Caki2 (cell line): ENCODE measurements around the gene DIABLO. TPM values are rescaled to one million over a fixed set of nuclear protein-coding genes. Genes with fewer than 3 reads are reported as not detected.
"Not testable (repeated sequence)": the region's sequence is repeated elsewhere in the genome, so short reads cannot be mapped to it uniquely, and the experiment has no call there.

Experiments
- DNase-seq: peaks from one replicate; pipeline ENCODE4 v3.0.0-alpha.2; 2015; ENCODE audit warnings: low read depth
- in situ Hi-C: cut with HindIII; loops from 2 replicates; pipeline ENCODE4 v1.10.0; 2016; ENCODE audit warnings: low sequenced_read_pairs, low pct_unique_long_range_greater_than_20kb, mixed read lengths
- total RNA-seq: library from RNA; depleted of rRNA; stranded (reverse); fragments of >200 nt; shearing (Covaris generic); gene quantifications from 2 replicates; pipeline ENCODE4 v1.2.3, GENCODE V29; 2014; ENCODE audit warnings: low replicate concordance

Gene DIABLO
- total RNA-seq, 1 experiment from 2014 or later = 116 TPM

DNA sequence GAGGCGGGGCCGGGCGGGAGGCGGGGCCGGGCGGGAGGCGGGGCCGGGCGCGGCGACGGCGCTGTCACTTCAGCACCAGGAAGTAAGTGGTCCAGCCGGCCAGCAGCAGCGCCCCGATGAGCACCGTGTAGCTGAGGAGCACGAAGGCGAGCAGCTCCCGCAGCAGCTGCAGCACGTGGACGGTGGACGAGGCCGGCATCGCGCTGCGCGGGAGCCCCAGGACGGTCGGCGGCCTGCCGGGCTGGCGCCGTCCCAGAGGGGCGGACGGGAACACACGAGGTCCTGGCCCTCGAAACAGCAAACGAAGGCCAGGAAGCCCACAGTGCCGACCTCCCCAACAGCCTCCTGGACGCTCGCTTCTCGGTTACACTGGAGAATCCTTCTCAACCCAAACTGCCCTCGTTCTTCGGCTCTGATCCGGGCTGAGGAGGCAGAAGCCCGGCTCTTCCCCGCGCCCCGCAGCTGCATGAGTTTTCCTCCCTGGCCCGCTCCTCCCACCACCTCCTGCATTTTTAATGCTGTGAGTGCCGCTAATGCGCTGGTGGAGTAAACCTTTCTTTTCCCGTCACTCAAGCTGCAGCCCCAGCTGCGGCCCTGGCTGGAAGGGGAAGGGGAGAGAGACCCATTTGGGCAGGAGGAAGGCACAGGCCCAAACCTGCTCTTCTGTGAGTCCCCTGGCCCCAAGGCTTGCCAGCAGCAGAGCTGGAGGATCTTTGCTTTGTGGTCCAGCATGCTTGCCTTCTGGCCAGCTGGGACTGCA lies 694 bp upstream of the DIABLO start:
- no peak for DNase-seq
- in situ Hi-C loops = no loop called here

GRCh38 chr12:122216445-122216844 lies 9.4 kb downstream of the DIABLO start:
- in situ Hi-C loops = no loop called here
- no peak for DNase-seq

GRCh38 chr12:122215771-122216170 lies 10.1 kb downstream of the DIABLO start:
- in situ Hi-C loops = no loop called here
- no peak for DNase-seq

DNA sequence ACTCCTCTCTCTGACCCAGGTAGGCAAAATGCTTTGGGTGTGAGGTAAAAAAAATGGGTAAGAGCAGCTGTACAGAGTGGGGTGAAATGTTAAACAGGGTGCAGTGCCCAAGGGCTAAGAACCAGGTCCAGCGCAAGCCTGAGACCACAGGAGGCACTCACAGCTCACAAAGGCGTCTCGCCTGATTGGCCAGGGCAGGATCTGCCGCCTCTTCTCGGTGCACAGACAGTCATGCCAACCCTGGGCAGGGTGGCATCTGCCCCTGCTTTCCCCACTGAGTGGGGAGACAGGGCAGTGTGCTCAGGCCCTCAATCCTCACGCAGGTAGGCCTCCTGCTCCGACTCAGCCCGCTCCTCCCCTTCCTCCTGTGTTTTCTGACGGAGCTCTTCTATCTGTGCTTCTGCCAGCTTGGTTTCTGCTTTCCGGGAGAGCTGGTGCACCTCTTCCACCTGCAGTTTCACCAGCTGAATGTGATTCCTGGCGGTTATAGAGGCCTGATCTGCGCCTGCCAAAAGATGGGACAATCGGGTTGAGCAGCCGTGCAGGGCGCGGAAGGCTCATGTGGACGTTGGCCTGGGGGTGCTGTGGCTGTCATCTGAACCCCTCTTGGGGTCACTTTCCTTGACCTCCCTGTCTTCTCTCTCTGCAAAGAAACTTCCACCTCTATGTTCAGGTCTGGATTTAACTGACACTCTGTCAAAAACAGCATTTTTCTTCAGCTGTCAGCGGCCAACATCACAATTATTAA lies 17.6 kb downstream of the DIABLO start:
- in situ Hi-C loops = no loop called here

DNA sequence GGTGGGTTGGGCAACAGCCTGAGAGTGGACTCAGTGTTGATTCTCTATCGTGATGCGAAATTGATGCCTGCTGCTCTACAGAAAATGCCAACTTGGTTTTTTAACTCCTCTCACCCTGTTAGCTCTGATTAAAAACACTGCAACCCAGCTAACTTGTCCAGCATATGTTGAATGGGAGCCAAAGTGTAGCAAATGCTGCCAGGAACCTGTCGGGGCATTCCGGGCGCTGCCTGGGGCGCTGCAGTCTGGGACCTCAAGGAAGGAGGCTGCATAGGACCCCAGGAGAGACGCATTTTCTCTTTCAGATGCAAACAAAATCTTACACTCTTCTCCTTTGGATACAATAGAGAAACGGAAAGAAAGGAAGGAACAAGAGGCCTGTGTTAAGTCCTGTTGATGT lies 18.5 kb downstream of the DIABLO start:
- DNase-seq = no peak
- in situ Hi-C loops = no loop called here

More for the DNA sequence above, 17.6 kb downstream of the DIABLO start:
- DNase-seq = no peak

GRCh38 chr12:122206976-122207375 lies 18.9 kb downstream of the DIABLO start:
- in situ Hi-C loops = no loop called here
- no peak for DNase-seq

- no peak for DNase-seq
- in situ Hi-C loops = no loop called here
Measured at GRCh38 chr12:122206111-122206881, 19.6 kb downstream of the DIABLO start.

DNA sequence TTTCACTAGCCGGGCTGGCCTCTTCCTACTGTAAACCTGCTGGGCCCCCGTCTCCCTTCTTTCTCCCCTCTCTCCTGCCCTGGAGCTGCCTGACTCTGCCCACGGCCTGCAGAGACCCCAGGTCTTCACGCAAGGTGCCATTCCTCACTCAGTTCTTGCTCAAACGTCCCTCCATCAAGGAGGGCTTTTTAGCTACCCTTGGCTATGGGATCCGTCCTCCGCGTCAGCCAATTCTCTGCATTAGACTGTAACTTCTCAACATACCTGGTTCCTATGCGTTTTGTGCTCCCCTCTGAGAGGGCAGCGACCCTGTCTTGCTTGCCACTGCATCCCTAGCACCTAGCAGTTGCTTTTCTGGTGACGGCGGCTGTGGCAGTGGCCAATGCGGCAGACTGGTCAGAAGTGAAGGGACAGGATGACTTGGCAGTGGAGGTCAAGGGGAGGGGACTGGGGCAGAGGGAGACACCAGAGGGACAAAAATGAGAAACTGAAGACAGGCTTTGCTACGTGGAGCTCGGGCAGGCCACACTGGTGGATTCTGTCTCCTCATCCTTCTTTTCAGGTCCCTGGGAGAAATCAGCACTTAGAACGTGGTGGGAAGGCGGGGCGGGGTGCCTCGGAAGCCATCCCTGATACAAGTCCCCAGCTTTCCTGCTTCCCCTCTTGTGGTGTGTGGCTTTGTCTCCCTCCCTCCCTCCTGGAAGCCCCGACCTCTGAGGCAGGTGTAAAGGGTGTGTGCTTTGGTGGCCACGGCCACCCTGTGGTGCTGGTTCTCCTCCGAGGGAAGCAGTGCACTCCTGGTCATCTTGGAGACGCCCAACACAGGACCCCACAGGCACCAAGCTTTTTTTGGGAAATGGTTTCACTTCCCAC lies 20.6 kb downstream of the DIABLO start:
- in situ Hi-C loops = no loop called here
- no peak for DNase-seq

DNA sequence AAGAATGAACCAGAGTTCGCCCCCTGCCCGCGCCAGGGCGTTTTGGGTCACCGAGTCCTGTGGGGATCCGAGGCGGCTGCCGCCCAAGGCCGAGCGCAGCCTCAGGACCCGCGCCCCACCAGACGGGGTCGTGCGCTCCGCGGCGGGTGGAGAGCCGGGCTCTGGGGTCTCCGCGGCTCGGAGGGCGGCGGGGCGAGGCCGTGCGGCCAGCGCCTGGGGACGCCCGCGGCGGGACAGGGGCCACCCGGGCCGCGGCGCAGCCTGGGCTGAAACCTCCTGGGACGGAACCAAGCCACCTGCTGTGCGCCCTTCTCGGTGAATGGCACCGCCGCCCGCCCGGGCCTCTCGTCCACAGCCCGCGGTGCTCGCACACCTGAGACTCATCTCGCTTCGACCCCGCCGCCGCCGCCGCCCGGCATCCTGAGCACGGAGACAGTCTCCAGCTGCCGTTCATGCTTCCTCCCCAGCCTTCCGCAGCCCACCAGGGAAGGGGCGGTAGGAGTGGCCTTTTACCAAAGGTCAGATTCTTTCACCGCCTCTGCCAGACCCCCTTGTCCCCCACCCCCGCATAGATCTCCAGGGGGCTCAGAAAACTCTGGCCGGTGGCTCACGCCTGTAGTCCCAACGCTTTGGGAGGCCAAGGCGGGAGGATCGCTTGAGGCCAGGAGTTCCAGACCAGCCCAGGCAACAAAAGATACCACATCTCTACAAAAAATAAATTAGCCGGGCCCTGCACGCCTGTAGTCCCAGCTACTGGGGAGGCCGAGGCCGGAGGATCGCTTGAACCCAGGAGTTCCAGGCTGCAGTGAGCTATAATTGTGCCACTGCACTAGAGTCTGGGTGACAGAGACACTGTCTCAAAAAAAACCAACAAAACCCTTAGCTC lies 21.4 kb downstream of the DIABLO start:
- in situ Hi-C loops = no loop called here
- no peak for DNase-seq

DNA sequence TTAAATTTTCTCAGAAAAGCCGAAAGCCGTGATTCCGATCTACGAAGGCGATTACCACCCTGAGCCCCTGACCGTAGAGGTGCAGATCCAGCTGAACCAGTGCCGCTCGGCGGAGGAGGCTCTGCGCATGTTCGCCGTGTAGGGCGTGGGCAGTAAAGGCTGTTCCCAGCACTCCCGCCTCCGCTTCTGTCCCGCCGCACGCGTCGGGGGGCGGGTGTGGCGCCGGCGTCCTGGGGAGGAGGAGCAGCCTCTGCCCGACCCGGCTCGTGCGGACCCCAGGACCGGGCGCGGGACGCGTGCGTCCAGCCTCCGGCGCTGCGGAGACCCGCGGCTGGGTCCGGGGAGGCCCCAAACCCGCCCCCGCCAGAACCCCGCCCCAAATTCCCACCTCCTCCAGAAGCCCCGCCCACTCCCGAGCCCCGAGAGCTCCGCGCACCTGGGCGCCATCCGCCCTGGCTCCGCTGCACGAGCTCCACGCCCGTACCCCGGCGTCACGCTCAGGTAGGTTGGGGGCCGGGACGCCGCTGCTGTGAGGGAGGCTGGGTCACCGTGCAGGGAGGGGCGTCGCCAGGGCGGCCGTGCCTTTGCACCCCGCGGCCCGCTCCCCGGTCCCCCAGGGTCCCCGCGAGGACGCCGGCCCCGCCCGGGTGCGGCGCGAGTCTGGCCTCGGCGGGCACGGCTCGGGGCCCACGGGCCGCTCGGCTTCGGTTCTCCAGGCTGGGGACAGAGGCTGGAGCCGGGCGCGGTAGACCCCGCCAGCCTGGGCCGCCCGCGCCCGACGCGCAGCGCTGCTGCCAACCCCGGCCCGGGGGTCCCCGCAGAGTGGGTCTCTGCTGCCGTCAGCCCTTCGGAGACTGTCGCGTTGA lies 22.3 kb downstream of the DIABLO start, which contains the start of gene B3GNT4:
B3GNT4 (plus strand) TSS at position 409 of the 866 bp plus-strand sequence. CDS start 910 bp downstream, outside the sequence.
- in situ Hi-C loops = no loop called here
- peak; percentile 77 for DNase-seq

GRCh38 chr12:122202811-122203210 lies 23.0 kb downstream of the DIABLO start:
- in situ Hi-C loops, DNase-seq: not testable (repeated sequence)

- DNase-seq = no peak
- in situ Hi-C loops = no loop called here
Measured at GRCh38 chr12:122202017-122202416, 23.8 kb downstream of the DIABLO start.

- in situ Hi-C loops = no loop called here
- no peak for DNase-seq
Measured at GRCh38 chr12:122201381-122201780, 24.5 kb downstream of the DIABLO start.

DNA sequence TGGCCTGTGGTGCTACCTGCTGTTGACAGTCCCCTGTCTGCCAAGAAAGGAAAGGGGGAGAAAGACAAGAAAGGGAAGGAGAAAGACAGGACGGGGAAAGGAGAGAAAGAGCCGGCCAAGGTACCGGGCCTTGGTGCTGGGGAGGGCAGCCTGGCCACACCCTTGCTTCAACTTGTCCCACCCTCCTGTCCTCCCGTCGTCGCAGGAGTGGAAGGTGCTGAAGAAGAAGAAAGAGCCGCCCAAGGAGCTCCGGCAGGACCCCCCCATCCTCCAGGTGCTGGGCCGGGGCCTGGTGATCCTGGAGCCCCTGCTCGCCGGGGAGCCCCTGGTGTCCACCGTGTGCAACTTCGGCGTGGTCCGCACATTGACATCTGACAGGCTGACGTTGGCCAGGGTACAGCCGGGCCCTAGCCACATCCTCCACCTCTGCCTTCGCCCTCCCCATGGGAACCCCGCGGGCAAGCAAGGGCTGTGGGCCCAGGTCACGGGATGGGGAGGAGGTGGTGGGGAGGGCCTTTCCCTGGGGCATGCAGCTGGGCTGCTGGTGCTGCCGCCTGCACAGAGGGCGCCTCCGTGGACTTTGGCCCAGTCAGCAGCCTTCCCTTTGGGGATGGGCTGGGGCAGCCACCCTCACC lies 25.2 kb downstream of the DIABLO start:
- in situ Hi-C loops = no loop called here
- no peak for DNase-seq

- in situ Hi-C loops = no loop called here
- DNase-seq = no peak
Measured at GRCh38 chr12:122199484-122200355, 26.1 kb downstream of the DIABLO start.
